Calu3 (cell line): ENCODE results near the gene DCAF4. TPM values are rescaled to one million over a fixed set of nuclear protein-coding genes. Genes with fewer than 3 reads are reported as not detected.

Experiments
- BruUV-seq: library from RNA; stranded (reverse); fragments of 400-500 nt; replicated peaks from 2 replicates; lab custom pipeline; 2021; lab: Mats Ljungman, UMichigan
- CTCF ChIA-PET: fragments of 300-600 bp; sonication (Branson Sonifier 250); formaldehyde crosslinking; loops from one replicate; lab custom pipeline; 2022; ENCODE audit warnings: antibody characterized with exemption; lab: Charles Lee
- DNase-seq: peaks from one replicate; pipeline ENCODE4 v3.0.0; 2022
- H3K27ac Mint-ChIP-seq: one replicate; pipeline ENCODE4 v1.8.0; 2022; ENCODE audit warnings: mixed read lengths; ENCODE audit not compliant: unreplicated experiment
- H3K27me3 Mint-ChIP-seq: one replicate; pipeline ENCODE4 v1.8.0; 2022; ENCODE audit warnings: mixed read lengths; ENCODE audit not compliant: unreplicated experiment
- H3K36me3 Mint-ChIP-seq: one replicate; pipeline ENCODE4 v1.8.0; 2022; ENCODE audit warnings: mild to moderate bottlenecking, moderate library complexity, mixed read lengths; ENCODE audit not compliant: insufficient read depth, unreplicated experiment
- H3K4me1 Mint-ChIP-seq: one replicate; pipeline ENCODE4 v1.8.0; 2022; ENCODE audit warnings: mild to moderate bottlenecking, low read depth, mixed read lengths; ENCODE audit not compliant: unreplicated experiment
- H3K4me3 Mint-ChIP-seq: one replicate; pipeline ENCODE4 v1.8.0; 2022; ENCODE audit warnings: mild to moderate bottlenecking, low read depth, moderate library complexity, mixed read lengths; ENCODE audit not compliant: unreplicated experiment
- H3K9me3 Mint-ChIP-seq: one replicate; pipeline ENCODE4 v1.8.0; 2022; ENCODE audit warnings: low read depth, mixed read lengths; ENCODE audit not compliant: unreplicated experiment
- intact Hi-C: fragments of 100-400 bp; cut with micrococcal nuclease; formaldehyde crosslinking; loops from one replicate; pipeline ENCODE4 v1.10.0; 2022; ENCODE audit not compliant: unreplicated experiment
- total RNA-seq: library from RNA; stranded (reverse); gene quantifications from 2 replicates; pipeline ENCODE4 v1.2.3, GENCODE V29; 2022
- TF ChIP-seq, protein P1 (sequence below): fragments of 200-600 bp; IDR thresholded peaks from one replicate; pipeline ENCODE4 v1.8.0; 2022; ENCODE audit warnings: antibody characterized with exemption; ENCODE audit not compliant: unreplicated experiment

The DCAF4 gene
- total RNA-seq, 1 experiment from 2014 or later: 20.8 TPM

DNA sequence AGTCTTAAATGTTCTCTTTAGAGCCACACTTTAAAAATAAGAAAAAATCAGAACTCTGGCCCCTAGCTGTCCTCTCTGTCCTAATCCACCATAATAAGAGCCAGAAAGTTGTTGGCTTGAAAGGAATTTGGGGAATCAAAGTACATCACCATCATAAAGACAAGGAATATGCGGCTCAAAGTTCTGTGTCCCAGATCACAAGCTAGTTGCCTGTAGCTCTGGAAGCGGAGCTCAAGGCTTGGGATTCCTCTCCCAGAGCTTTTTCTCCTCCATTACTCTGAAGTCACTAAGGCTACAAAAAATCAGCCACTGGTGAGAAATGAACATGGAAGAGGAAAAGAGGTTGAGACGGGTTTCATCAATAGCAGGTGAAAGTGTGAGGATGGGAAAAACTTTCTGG is 38.8 kb upstream of the DCAF4 start:
- Mint-ChIP-seq H3K9me3 (no peaks in the 10 kb centered on the region), H3K4me3 (no peak overlapping the region), H3K4me1 (no peaks in the 10 kb centered on the region), H3K27me3 (peaks cover 48% of the 10 kb centered on the region), H3K27ac (no peak overlapping the region), H3K36me3 (peaks cover 2% of the 10 kb centered on the region)
- intact Hi-C loops: no loop called here
- CTCF ChIA-PET: interaction anchor here (1.1 kb wide), 1 partner anchor 106 kb away, joined by 3 read pairs; no protein-coding TSS in a partner anchor
- TF ChIP-seq, protein P1, sequence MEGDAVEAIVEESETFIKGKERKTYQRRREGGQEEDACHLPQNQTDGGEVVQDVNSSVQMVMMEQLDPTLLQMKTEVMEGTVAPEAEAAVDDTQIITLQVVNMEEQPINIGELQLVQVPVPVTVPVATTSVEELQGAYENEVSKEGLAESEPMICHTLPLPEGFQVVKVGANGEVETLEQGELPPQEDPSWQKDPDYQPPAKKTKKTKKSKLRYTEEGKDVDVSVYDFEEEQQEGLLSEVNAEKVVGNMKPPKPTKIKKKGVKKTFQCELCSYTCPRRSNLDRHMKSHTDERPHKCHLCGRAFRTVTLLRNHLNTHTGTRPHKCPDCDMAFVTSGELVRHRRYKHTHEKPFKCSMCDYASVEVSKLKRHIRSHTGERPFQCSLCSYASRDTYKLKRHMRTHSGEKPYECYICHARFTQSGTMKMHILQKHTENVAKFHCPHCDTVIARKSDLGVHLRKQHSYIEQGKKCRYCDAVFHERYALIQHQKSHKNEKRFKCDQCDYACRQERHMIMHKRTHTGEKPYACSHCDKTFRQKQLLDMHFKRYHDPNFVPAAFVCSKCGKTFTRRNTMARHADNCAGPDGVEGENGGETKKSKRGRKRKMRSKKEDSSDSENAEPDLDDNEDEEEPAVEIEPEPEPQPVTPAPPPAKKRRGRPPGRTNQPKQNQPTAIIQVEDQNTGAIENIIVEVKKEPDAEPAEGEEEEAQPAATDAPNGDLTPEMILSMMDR: no peak
- DNase-seq: no peak
- BruUV-seq: no TSS peak

DNA sequence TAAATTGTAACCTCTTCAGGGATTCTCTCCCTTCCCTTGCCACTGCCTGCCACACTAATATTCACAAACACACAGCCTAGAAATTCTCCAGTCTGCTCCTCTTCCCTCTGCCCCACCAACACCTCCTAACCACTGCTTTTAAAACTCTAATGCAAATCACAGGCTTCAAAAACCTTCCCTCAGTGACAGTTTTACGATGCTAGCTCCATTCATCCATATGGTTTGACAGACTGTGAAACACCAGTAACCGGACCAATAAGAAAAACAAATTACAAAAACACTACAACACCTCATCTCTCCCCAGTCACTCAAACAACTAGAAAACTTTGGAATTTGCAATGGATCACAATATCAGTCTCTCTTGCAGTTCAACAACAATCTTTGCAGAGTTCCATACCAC is 38.1 kb upstream of the DCAF4 start:
- CTCF ChIA-PET: interaction anchor here (0.5 to 0.6 kb wide), 2 partner anchors 41 to 243 kb away, joined by 4 to 5 read pairs; no protein-coding TSS in a partner anchor
- BruUV-seq: no TSS peak
- H3K4me1 Mint-ChIP-seq: no peaks in the 10 kb centered on the region
- TF ChIP-seq, protein P1: no peak
- H3K4me3 Mint-ChIP-seq: no peak overlapping the region
- no peaks in the 10 kb centered on the region for H3K9me3 Mint-ChIP-seq
- DNase-seq: no peak
- peaks cover 9% of the 10 kb centered on the region for H3K36me3 Mint-ChIP-seq
- H3K27ac Mint-ChIP-seq: no peak overlapping the region
- intact Hi-C loops: no loop called here
- H3K27me3 Mint-ChIP-seq: peaks cover 48% of the 10 kb centered on the region

DNA sequence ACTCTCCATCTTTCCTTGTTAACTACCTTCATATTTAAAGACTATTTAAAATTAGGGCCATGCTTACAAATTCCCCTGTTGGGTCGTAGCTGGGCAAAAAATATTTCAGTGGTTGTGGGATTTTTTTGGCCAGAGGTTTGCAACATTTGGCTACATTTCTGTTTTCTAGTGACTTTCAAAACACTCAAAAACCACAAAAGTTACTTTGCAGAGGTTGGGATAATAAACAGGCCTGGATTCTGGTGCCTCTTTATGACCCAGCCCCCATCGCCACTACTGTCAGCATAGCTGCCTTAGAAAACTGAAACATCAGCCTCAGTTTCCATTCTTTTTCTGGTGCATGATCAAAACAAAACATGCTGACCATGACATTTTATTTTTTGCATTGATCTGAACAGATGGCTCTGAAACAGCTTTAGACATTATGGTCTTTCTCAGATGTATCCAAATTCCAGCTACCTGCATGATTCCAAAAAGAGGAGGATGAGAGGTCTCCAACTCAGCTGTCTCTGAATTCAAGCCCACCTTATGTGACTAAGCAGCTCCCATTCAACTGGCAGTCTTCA is 37.5 kb upstream of the DCAF4 start:
- H3K27me3 Mint-ChIP-seq: peaks cover 48% of the 10 kb centered on the region
- peaks cover 13% of the 10 kb centered on the region for H3K36me3 Mint-ChIP-seq
- no peak overlapping the region for H3K27ac Mint-ChIP-seq
- no peak overlapping the region for H3K4me3 Mint-ChIP-seq
- intact Hi-C loops: no loop called here
- BruUV-seq: no TSS peak
- TF ChIP-seq, protein P1: no peak
- no peaks in the 10 kb centered on the region for H3K9me3 Mint-ChIP-seq
- no peak for DNase-seq
- no peaks in the 10 kb centered on the region for H3K4me1 Mint-ChIP-seq
- CTCF ChIA-PET: interaction anchor here (0.5 to 0.6 kb wide), 2 partner anchors 40 to 244 kb away, joined by 4 to 5 read pairs; no protein-coding TSS in a partner anchor

DNA sequence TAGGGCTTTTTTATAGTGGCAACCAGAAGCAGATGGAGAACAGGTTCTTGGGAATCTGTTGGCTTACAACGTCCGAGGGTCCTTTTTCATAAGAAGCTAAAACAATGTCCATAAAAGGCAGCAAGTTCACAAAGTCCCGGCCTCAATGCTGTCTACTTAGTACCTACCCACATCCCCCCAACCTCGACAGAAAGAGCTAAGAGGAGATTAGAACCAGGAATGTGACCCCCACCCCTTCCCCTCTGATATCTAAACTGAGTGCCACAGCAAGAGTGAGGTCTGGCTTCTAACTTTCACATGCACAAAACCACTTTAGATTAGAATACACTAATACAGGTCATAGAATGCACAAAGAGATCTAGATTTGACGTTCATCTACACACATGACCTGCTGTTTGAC is 36.9 kb upstream of the DCAF4 start:
- no peak for DNase-seq
- Mint-ChIP-seq H3K4me3 (no peak overlapping the region), H3K27ac (no peak overlapping the region), H3K4me1 (no peaks in the 10 kb centered on the region), H3K27me3 (peaks cover 48% of the 10 kb centered on the region), H3K36me3 (peaks cover 20% of the 10 kb centered on the region), H3K9me3 (no peaks in the 10 kb centered on the region)
- CTCF ChIA-PET: no interaction called here
- no TSS peak for BruUV-seq
- TF ChIP-seq, protein P1: no peak
- intact Hi-C loops: no loop called here
